Dedifferentiated amniotic fluid mesenchymal stem cell (primary cell): ENCODE results near the gene MUC20.
"Not testable (repeated sequence)": the region's sequence is repeated elsewhere in the genome, so short reads cannot be mapped to it uniquely, and the experiment has no call there.

Experiments
- DNase-seq: peaks from one replicate; pipeline ENCODE4 v3.0.0-alpha.2; 2016; ENCODE audit errors: extremely low spot score

Gene MUC20

GRCh38 chr3:195770841-195771645, 50.3 kb downstream of the MUC20 start:
- not testable (repeated sequence) for DNase-seq

- DNase-seq: no peak
Observed at GRCh38 chr3:195771646-195772300, 51.0 kb downstream of the MUC20 start.

GRCh38 chr3:195773956-195774537, 53.3 kb downstream of the MUC20 start:
- DNase-seq: no peak

- peak; percentile 26 for DNase-seq
Observed at GRCh38 chr3:195774917-195775316, 54.1 kb downstream of the MUC20 start.

- no peak for DNase-seq
Observed at GRCh38 chr3:195777975-195778374, 57.2 kb downstream of the MUC20 start.

- DNase-seq: not testable (repeated sequence)
Observed at GRCh38 chr3:195781236-195781635, 60.5 kb downstream of the MUC20 start.
